GM19452 (cell line): ENCODE results near the gene RAD54L.

Experiments used
- ATAC-seq: cut with Tn5 transposase; IDR thresholded peaks from one replicate; pipeline ENCODE4 v1.9.1; 2021; ENCODE audit not compliant: unreplicated experiment

The RAD54L gene

GRCh38 chr1:46284597-46285564 is 37.3 kb downstream of the RAD54L start:
- ATAC-seq, result no peak

DNA sequence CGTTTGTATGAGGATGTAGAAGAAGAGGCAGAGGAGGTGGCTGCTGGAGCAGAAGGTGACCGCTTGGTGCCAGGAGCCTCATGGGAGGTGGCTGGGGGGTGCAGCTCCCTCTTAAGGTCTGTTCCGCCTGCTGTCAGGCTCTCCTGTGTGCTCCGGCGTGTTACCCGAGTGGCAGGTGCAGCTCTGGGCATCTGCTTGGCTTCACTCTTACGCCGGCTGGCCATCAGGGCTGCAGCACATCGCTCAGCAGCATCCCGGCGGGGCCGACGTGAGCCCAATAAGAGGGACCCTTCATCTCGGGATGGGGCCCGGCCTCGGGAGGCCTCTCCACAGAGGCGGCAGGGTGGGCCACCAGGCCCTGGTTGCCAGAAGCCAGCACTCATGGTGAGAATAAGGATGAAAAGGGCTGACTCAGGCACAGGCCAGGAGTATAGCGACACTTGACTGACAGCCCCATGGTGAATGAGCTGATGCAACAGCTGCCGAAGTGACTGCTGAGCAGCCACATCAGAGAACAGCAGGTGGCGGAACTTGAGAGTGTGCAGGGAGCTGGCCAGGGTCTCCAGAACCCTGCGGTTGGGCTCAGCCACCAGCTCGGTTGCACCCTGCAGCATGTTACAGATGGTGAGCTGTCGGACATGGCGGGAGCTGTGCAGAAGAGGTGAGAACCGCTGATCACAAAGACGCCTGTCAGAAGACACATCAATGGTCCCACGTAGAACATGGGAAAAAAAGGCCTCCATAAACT is 38.3 kb downstream of the RAD54L start:
- ATAC-seq, result no peak

- no peak for ATAC-seq
Measured at GRCh38 chr1:46288485-46289133, 41.0 kb downstream of the RAD54L start.

DNA sequence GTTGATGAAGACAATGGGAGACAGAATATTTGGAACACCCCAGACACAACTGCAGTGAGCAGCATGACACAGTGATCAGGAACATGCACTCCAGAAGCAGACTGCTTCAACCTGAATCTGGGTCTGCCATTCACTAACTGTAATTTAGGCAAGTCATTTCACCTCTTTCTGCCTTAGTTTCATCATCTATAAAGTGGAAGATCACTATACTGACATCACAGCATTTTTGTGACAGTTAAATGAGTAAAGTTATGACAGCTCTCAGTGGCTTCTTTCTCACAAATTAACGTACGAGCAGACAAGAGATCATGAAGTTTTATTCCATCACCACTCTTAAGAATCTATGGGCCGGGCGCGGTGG is 41.6 kb downstream of the RAD54L start:
- no peak for ATAC-seq

DNA sequence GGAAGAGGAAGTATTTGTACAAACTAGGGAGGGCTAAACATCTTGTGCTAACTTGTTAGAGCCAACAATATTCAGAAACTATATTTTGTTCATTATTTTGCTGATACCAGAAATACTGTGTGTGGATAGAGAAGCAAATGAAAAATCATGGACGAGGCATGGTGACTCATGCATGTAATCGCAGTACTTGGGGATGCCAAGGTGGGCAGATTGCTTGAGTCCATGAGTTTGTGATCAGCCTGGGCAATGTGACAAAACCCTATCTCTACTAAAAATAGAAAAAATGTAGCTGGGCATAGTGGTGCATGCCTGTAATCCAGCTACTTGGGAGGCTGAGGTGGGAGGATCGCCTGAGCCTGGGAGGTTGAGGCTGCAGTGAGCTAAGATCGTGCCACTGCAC is 42.4 kb downstream of the RAD54L start:
- ATAC-seq, result no peak

GRCh38 chr1:46295306-46295705 is 47.7 kb downstream of the RAD54L start:
- no peak for ATAC-seq

GRCh38 chr1:46298387-46298786 is 50.8 kb downstream of the RAD54L start:
- ATAC-seq, result no peak

DNA sequence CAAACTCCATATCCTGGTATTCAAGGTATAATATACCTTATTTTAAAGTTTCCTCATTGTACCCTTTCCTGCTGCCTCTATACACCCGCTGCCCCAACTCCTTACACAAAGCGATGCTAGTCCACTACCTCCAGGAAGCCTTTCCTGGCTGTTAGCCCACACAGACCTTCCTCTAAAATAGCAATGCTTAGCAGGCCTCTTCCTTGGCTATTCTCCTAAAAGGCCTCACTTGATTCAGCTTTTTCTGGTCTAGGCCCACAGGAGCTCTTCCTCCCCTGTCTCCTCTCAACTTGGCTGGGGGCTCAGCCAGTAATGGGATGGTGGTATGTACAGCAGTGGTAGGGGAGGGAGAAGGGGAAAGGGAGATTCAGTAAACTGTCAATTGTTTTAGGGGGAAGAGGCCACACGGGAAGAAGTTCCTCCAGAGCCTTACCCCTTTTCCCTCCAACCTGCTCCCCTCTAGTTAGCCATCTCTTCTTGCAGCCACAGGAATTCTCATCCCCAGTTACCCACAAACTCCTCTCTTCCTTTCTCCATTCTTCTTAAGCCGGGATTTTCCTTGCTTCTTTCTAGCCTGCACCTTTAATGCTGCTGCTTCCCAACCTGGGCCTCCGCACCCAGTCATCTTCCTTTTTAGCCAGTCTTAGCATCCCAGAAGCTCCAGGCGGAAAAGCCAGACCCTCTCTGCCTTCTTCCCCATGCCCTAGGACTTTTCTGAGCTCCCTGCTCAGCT is 53.3 kb downstream of the RAD54L start:
- ATAC-seq, result no peak

GRCh38 chr1:46301406-46301807 is 53.8 kb downstream of the RAD54L start:
- no peak for ATAC-seq

GRCh38 chr1:46301808-46302640 is 54.5 kb downstream of the RAD54L start:
- no peak for ATAC-seq

DNA sequence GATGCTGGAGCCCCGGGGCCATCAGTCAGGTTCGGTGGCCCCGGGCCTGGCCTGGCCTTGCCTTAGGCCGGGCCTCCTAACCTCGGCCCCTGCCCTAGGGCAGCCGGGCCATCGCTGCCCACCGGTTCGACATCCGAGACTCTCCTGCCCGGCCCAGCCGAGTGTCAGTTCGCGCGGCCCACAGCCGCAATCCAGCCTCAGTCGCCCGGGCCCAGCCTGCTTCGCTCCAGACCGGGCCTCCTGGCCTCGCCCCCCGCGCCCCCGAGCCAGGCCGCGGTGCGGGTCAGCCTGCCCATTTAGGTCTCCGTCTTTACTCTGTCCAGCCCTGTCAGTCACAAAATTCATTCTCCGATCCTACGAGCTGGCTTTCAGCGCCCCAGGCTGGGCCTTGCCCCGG is 55.1 kb downstream of the RAD54L start:
- peak; percentile 18 for ATAC-seq

DNA sequence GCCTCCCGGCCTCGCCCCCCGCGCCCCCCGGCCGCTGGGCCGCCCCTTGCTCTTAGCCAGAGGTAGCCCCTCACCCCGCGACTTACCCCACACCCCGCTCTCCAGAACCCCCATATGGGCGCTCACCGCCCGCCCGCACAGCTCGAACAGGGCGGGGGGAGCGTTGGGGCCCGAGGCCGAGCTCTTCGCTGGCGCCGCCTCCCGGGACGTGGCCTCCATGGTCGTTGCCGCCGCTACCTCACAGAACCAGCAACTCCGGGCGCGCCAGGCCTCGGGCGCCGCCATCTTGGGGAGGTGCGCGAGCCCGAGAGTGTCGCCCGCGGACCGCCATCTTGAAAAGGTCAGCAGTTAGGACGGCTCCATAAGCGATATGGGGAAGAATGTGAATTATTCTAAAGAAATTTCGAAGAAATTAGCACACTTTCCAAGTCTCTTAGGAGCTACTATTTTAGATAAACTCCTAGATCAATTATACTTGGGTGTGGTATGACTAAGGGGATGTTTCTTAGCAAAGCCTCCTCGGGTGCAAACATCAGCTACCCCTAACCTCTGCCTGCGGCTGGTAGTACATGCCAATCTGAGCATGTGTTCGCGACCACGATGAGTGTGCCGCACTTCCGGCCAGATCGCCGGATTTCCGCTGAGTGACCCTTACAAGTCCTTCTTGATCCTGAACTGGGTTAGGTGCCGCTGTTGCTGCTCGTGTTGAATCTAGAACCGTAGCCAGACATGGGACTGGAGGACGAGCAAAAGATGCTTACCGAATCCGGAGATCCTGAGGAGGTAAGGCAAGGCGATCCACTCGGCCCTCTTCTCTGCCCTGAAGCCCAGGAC is 55.7 kb downstream of the RAD54L start, which contains the start of the genes LRRC41 and UQCRH:
Gene LRRC41 (minus strand): TSS at position 579 of the 834 bp plus-strand sequence. CDS start 294 bp downstream, at position 285.
Gene UQCRH (plus strand): TSS at position 661 of the 834 bp plus-strand sequence. CDS start 69 bp downstream, at position 730.
- ATAC-seq, result peak; percentile 81

GRCh38 chr1:46303872-46304326 is 56.3 kb downstream of the RAD54L start:
- no peak for ATAC-seq

- no peak for ATAC-seq
Measured at GRCh38 chr1:46306159-46306530, 58.6 kb downstream of the RAD54L start.

GRCh38 chr1:46309401-46310159 is 62.0 kb downstream of the RAD54L start:
- no peak for ATAC-seq

DNA sequence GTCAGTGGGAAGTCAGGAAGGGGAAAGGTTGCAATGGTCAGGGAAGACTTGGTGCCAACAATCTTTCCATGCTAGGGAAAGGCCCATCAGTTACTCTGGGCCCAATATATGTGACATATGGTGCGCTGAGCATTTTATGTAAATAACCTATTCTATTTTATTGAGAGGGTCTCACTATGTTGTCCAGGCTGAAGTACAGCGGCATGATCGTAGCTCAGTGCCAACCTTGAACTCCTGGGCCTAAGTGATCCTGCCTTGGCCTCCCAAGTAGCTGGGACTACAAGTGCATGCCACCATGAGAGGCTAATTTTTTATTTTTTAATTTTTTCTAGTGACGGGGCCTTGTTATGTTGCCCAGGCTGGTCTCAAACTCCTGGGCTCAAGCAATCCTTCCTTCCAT is 62.8 kb downstream of the RAD54L start:
- no peak for ATAC-seq

GRCh38 chr1:46315669-46316403 is 68.3 kb downstream of the RAD54L start:
- no peak for ATAC-seq
